Activated CD8-positive, alpha-beta memory T cell treated with anti-CD3 and anti-CD28 coated beads, Interleukin-2, amount 50 U/mL, for 4 hours (primary cell): ENCODE measurements around the gene OS9.

ENCODE experiments used
- DNase-seq: peaks from one replicate; pipeline ENCODE4 v3.0.0-alpha.2; 2020

Gene OS9

DNA sequence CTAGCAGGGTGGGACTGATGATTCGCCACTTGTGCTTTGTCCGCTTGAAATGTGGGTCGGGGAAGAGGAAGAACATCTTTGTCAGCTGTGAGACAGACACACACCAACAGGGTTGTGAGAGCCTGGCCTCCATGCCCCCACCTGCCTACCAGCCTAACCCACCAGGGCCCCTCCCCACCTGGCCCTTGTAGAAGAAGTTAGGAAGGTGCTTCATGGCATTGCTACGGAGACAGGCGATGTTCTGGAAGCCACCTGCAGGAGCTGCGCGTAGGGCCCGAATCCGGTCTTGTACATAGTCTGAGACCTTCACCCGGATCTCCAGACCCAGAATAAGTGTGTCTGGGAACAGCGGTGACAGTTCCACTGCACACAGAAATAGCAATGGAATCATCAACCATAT is 75.7 kb downstream of the OS9 start:
- no peak for DNase-seq

DNA sequence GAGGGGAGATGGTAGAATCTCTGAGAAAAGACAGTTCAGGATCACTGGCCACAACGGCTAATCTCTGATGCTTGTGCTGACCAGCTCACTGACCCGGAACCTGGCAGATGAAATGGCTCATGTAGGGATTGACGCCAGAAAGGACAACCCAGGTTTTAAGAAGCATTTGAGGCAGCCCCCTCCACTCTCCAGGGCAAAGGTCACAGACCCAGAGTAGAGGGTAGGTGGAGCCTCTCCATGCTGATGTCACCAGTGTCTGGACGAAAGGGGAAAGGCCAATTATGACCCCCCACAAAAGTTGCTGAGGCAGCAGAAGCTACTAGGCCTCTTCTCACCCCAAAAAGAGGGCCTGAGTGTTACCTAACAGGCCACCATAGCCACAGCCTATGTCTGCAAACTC is 76.8 kb downstream of the OS9 start:
- no peak for DNase-seq
